Stromal cell of bone marrow (primary cell): ENCODE results near the gene SEMA3D.
"Not testable (repeated sequence)": the region's sequence is repeated elsewhere in the genome, so short reads cannot be mapped to it uniquely, and the experiment has no call there.

Experiments
- DNase-seq: peaks from one replicate; pipeline ENCODE4 v3.0.0-alpha.2; 2012; ENCODE audit warnings: low read depth

The SEMA3D gene

DNA sequence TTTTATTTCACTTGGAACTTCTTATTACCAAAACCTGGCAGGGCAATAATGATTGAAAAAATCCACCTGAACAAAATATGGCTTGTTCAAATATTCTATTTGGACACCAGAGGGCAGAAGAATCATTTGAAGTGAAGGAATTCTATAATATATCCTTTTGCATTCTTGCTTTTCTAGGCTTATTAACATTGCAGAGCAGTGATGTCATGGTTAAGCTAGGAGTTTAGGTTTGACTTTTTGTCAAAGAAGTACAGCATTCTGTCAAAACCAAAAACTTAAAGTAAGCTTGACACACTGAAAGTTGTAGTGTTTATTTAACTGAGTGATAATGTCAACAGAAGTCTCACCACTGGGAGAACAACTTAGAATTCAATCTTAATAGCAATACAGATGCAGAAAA, 156.0 kb downstream of the SEMA3D start:
- peak; percentile 23 for DNase-seq

DNA sequence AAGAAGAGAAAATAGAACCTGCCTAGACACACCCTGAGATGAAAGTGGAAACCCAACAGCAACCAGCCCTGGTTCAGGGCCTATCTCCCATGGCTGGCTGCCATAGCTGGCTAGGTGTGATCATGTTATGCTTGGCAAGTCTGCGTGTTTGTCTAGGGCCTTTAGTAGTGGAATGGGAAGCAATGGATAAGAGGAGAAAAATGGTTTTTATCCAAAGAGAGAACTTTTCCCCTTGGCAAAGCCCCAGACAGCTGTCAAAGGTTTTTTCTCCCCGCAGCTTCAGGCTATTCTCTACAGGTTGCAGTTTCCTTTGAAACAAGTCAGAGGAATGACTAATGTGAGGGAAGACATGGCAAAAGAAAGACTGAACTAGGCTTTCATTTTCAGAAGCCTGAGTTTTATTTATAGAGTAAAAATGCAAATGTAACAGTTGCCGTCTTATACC, 161.5 kb downstream of the SEMA3D start:
- DNase-seq, result no peak

DNA sequence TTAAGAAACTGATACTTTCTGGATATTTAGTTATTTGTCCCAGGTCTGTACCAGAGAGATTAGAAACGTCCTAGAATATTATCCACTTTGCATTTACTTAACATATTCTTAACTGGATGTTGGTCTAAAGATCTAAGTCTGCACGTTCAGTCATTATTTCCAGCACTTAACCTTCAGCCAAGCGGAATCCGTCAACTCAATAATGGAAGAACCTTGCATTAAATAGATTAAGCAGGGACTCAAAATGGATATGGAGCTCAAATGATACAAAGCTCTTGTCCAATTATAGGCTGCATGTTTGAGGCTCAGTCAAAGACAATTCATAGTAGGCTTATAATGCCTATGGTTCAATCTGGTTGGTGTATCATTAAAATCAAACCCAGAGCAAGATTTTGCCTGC, 162.9 kb downstream of the SEMA3D start:
- DNase-seq, result no peak

DNA sequence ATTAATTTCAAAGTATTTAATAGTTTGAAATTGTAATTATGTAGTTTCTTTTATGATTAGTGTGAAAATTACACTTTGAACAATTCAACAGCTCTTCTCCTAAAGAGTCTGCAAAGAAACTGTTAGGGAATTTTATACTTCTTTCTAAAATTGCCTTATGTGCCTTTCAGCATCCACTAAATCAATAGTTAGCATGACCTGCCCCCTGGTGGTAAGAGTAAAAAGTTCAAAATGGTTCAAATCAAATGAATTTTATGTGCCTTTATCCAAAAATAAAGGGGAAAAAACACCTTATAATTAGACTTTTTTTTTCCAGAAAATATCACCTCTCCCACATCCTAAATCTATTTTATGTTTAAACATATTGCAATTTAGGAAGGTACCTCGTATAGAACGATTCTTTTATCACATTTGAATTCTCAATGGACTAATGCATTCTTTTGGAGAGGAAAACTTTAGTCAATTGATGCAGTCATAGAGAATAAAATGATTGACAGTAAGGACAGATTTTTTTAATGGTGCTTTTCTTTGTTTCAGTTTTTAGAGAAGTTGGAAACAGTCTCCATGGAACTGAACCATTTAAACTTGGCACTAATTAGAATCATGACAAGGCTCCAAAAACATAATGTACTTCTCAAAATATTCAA, 163.7 kb downstream of the SEMA3D start:
- peak; percentile 34 for DNase-seq

DNA sequence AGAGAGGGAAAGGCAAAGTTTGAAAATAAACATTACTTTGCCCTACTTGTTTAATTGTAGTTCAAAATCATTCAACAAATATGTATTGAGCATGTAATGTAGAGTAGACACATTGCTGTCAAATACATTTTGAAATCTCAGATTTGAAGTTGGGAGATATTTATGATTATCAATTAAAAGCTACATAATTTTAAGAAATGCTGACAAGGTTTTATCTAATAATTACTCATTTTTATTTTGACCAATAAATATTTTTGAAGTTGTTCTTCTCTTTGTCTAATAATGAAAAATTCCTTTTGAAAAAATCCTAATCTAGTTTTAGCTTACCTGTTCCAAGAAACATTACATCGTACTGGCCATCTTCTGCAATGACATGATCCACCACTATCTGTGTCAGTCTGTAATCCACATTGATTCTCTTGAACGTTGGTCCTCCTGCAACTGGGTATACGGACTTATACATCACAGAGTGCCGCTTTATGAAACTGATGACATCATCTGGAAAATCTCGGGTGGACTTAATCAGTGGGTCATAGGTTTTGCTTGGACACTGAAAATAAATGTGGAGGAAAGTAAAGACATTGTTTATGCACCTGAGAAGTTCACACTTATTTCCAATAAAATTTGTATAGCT, 164.7 kb downstream of the SEMA3D start:
- DNase-seq, result no peak

DNA sequence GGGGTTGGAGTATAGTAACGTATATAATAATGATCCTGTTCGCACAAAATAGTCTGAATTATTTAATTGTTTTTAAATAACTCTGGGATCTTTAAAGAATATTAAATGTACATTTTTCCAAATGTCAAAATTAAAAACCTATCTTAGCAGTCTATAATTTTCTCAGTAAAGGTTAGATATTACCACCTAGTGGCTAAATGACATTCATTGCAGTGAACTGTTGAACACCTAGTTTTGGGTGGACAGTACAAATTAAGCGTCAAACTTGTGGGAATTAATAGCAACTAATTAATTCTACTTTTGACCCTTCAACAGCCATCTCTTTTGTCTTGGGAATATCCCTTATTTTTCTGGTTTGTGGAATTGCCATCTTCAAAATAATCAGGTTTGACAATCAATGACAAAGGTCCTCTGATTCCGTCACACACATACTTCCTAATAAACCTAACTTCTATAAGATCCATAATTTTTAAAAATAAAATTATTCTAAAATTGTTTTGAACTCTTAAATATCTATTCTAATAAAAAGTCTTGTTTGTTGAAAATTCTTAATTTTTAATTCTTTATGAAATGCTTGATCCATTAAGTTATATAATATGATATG, 165.7 kb downstream of the SEMA3D start:
- no peak for DNase-seq

DNA sequence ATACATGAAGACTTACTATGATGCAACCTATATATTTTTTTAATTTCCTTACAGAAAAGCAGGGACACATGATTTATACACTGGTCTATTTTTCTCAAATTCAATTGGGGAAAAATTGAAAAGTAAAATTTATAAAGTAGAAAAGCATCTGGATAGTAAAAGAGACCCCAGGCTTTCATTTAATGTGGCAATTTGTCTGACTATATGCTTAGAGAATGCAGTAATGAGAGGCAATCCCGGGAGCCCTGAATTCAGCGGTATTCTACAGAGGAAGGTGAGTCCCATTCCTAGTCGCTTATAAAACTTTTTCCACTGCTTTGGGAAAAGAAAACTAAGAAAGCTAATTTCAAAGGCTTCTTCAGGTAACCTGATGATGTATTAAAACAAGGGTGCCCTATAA, 167.1 kb downstream of the SEMA3D start:
- no peak for DNase-seq

DNA sequence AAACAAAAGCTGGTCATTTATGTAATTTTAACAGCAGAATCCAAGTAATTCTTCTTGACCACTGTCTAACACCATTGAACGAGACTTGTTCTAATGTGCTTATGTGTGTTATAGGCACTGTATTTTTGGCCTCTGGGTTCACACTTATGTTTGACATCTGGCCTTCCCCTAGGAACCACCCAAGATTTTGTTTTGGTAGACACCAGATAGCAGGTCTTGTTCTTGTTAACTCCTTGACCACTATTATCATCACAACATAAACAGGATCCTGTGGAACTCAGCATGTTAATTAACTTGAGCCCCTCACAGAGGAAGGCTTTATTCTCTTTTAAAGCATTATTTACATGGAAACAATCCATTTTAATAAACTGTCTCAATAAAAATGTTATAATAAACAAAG, 167.7 kb downstream of the SEMA3D start:
- no peak for DNase-seq

DNA sequence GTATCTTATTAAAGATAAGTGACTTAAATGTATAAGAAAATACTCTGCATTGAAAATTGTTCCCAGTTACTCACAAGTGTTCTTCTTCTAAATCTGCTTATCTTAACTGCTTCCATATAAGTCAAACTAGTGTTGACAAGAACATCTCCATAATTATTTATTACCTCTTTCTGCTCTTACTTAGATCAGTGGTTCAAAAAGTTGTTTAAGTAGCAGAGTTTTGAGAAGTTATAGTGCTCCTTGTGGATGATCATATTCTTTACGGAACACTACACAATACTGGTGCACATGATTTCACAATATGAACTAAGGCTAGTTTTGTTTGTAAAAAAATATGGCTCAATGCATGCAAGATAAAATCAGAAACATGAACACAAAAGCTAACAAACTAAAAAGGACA, 168.4 kb downstream of the SEMA3D start:
- DNase-seq, result no peak

DNA sequence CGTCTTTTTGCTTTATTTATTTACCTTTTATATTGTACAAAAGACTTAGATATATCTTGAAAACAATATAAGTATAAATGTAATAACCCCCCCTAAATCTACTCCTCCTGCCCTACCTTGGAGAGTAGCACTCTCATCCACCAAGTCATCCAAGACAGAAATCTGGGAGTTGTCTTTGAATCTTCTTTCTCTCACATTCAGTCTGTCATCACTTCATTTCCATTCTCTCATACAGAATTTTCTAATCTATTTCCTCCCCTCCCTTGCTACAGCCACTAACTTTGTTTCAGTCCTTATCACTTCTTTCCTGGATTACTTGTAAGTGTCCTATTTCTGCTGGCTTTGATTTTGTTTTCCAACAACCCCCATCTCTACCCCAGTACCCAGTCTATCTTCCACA, 170.6 kb downstream of the SEMA3D start:
- DNase-seq, result no peak

DNA sequence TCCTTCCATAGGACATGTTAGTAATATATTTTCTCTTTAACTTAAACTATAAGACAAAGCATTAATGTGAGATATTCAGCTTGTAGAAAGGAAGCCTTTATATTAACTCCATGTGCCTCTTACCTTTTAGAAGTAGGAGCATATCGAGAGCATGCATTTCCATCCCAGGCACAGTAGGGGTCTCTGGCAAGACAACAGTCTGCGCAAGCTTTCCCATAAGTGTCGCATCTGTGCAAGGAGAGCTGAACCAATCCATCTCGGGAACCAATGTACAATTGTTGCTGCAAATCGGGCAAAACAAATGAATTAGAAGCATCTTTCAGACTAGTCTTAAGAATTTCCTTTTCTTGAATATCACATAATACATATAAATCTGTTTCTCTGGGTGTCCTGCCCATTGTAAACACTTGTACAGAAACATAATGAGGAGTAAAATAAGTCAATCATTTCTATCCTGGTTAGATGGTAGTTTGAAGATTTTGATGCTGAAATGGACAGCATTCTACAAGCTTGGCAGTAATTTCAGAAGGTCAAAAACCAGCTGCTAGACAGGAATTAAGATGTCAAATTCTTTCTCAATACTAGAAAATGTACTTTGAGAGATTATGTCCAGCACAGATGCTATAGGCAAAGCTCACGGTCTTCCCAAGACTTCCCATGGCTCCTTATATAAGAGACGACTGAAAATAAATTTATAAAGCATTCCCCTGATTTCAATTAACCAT, 171.8 kb downstream of the SEMA3D start:
- DNase-seq, result no peak

DNA sequence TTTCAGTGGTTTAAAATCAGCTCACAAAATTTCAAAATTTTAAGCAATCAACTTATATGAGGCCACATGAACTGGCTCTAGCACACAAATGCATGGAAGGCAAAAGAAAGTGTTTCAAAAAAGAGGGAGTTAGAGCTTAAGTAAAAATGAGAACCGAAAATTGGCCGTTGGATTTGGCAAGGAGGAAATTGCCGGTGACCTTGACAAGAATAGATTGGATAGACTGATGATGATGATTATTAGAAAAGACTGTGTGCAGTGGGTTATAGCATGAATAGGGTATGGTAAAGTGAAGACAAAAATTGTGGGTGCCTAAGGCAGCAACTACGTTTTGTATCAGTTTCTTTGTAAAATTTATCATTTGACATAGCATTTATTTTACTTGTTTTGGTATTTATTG, 175.7 kb downstream of the SEMA3D start:
- no peak for DNase-seq

DNA sequence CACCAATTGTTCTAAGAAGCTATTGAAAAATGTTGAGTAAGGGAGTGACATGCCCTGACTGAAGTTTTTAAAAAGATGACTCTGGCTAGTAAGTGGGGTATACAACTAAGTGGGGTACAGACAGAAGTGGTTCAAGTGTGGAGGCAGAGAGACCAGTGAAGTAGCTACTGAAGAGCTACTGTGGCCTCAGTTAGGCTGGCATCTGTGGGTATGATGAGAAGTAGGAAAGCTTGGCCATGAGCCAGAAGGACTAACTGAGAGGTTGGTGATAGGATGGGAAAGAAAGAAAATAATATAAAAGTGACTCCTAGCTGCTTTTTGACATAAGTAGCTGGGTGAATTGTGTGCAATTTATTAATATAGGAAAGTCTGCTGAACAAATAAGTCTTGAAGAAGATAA, 176.6 kb downstream of the SEMA3D start:
- DNase-seq, result no peak

DNA sequence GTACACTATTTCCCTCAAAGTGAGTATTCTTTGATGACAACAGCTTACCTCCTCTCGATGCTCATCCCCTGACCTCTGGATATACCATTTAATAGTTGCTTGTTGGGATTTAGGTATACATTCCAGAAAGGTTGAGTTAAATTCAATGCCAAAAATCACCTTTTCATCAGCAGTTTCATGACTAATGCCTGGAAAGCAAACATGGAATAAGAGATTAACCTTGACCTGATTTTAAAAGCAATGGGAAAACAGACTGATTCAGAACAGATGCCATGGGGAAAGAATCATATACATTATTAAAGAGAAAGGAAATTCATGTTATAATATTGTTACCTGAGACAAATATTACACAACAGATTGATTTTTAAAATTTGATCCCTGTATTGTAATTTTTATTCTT, 180.1 kb downstream of the SEMA3D start:
- no peak for DNase-seq

DNA sequence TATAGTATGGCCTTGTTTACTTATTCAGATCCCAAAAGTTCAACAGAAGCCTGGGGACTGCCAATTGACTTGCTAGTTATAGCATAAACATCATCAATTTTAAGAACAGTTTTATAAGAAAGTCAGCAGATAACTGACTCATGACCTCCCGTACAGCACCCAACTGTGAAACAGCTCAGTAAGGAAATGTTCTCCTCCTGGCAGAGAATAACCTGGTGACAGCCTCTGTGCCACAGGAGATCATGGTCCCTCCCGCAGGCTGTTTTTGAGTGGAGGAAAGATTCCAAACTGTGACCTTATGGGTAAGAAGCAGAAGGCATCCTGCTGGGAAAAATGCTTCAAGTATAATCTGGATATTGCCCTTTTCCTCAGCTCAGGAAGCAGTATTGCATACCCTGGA, 182.5 kb downstream of the SEMA3D start:
- DNase-seq, result no peak

DNA sequence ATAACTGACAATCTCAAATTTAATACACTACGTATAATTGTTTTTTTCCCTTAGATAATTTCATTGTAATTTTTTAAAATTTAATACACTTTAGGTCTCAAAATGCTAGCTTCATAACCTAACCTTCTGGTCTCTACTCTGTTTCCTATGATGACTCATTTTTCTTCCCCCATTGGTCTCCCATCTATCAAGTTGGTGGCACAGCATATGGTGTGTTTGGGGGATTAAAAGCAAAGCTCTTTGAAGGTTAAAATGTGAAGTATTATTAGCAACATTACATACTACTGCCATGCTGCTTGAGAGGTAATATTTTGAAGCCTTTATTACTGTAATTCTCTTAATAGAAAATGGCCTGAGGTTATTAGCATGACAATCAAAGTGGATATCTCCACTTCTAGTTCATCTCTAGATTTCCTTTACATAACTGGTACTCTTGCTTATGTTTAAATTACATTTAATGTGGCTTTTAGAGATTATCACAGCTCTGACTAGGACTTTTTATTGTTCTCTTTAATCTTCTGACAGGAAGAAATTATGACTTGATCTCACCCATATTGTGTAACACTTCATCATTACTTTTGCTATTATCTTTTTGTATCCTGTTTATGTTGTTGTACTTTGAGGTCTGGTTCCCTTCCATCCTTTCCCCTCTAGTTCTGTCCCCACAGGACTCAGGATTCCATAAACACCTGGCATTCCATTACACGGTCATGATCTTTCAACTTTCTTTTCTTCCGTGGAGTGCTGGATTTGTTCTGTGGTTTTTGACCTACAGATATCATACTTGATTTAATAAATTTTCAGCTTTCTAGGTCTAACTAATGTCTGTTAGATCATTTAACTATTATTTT, 185.1 kb downstream of the SEMA3D start:
- DNase-seq, result no peak

DNA sequence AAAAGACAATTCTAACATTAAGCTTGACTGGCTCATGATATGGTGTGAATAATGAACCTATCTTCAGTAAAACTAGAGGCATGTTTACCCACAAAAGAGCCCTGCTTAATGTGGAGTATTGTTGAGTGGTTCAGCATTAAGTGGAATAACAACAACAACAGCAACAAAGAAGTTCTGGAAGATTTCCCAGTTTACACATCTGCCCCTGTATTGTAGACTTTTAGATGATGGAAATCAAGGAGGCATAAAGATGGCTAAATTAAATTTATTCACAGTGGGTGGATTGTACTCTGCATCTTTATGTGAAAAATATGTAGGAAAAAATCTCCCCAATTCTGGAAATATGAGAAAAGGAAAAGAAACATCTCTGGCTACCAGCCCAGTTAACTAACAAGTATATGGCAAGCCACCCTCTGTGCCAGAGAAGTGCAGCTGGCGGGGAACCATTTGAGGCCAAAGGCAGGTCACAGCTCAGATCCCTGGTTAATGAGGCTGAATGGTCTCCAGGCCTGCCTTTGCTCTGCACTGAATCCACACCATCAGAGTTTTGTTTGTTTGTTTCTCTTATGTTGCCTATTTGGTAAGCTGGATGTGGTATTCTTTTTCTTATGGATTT, 186.0 kb downstream of the SEMA3D start:
- DNase-seq, result no peak

DNA sequence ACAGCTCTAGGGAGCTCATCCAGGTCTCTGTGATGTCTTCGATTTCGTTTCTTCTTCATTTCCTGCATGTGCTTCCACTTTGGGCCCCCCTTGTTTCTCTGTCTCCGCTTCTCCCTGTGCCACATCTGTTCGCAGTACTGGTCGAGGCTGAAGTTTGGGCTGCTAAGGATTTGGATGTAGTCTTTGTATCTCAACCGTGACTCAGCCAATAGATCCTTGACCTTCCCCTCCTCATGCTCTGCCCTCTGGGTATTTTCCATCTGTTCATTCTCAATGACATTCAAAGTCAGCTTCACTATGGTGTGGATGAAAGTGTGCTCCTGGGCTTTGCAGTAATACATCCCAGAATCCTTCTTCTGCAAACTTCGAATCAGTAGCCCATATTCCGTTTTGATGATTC, 187.4 kb downstream of the SEMA3D start:
- DNase-seq, result no peak

DNA sequence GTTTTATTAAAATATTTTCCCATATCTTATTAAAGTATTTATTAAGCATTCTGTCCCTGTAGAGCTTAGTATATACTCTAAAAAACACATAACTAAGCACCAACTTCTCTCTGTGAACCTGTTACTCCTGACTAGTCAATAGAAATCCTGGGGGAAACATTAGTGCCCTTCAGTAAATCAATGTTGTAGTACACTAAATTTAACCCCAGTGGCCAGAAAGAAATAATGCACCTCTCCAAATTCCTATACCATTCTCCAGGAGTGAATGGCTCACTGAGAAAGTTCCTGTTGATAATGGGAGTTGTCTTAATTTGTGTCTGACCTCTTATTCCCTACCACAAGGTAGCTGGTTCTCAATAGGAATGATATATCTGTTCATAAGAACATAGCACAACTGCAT, 188.2 kb downstream of the SEMA3D start:
- DNase-seq, result no peak

DNA sequence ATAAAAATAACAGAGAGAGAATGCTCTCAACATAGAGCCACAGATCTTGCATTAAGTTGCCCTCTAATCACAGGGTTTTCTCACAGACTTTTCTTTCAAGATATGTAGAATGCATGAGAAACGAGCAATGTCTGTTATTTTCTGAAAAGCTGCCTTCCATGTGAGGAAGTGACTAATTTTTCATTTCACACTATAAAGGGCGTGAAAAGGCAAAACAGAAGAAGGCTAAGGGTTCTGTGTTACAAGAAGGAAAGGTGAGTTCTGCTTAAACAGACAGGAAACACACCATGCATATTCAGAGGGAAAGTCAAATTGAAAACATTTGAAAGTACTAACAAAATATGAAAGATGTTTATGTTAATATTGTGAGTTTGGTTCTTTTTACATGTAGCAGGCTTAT, 189.2 kb downstream of the SEMA3D start:
- no peak for DNase-seq

DNA sequence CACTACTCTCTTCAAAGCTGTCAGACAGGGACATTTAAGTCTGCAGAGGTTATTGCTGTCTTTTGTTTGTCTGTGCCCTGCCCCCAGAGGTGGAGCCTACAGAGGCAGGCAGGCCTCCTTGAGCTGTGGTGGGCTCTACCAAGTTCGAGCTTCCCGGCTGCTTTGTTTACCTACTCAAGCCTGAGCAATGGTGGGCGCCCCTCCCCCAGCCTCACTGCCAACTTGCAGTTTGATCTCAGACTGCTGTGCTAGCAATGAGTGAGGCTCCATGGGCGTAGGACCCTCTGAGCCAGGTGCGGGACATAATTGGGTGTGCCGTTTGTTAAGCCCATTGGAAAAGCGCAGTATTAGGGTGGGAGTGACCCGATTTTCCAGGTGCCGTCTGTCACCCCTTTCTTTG, 193.9 kb downstream of the SEMA3D start:
- not testable (repeated sequence) for DNase-seq
